GM12878 (cell line): ENCODE measurements around the gene FDXACB1. TPM values are rescaled to one million over a fixed set of nuclear protein-coding genes. Genes with fewer than 3 reads are reported as not detected.

Experiments
- ATAC-seq: fragments of 200-7000 bp; cut with Tn5 transposase; 3 replicates; pipeline ENCODE4 v1.9.1; 2020; ENCODE audit warnings: mild to moderate bottlenecking, moderate library complexity
- BruUV-seq: library from RNA; stranded (reverse); fragments of 400-500 nt; replicated peaks from 2 replicates; lab custom pipeline; 2021; lab: Mats Ljungman, UMichigan
- CTCF ChIA-PET: fragments of 300-600 bp; sonication (Branson Sonifier 250); formaldehyde crosslinking; extraction: SDS; loops from one replicate; lab custom pipeline; 2021; ENCODE audit warnings: inconsistent platforms; lab: Yijun Ruan, JAX
- POLR2A ChIA-PET: fragments of 350-600 bp; formaldehyde crosslinking; extraction: SDS; loops from one replicate; lab custom pipeline; 2021; ENCODE audit warnings: inconsistent platforms; lab: Charles Lee
- RAD21 ChIA-PET: fragments of 300-600 bp; sonication (Branson Sonifier 250); formaldehyde crosslinking; loops from one replicate; lab custom pipeline; 2023; ENCODE audit warnings: antibody characterized with exemption; ENCODE audit not compliant: unreplicated experiment; lab: Charles Lee
- SMC1A ChIA-PET: fragments of 300-600 bp; sonication (Branson Sonifier 250); formaldehyde crosslinking; loops from one replicate; lab custom pipeline; 2023; ENCODE audit not compliant: unreplicated experiment, uncharacterized antibody; lab: Charles Lee
- DNase-seq: peaks from one replicate; pipeline ENCODE4 v3.0.0-alpha.2; 2011; ENCODE audit warnings: low read depth, low spot score
- FAIRE-seq: peaks from 3 replicates; lab custom pipeline; 2011; peaks lifted over from hg19 to GRCh38; lab: Jason Lieb, UNC
- H2AFZ ChIP-seq: 2 replicates; pipeline ENCODE4 v1.6.0; 2011; ENCODE audit warnings: low read depth, low read length, control low read depth; ENCODE audit not compliant: control insufficient read depth
- H3K27ac ChIP-seq: 2 replicates; pipeline ENCODE4 v1.5.1; 2011; ENCODE audit warnings: control low read depth; ENCODE audit not compliant: control insufficient read depth, insufficient read depth
- H3K27me3 ChIP-seq, 2 experiments: replicated peaks in 1 of 2; 2 replicates each; pipeline versions ENCODE4 v1.6.0 to v1.6.1; 2011; ENCODE audit warnings: low read length in 1 of 2; ENCODE audit not compliant: control insufficient read depth in 2 of 2, insufficient read depth in 2 of 2
- H3K36me3 ChIP-seq, 2 experiments: 2 replicates each; pipeline ENCODE4 v1.5.1; 2011; ENCODE audit warnings: low read length in 1 of 2; ENCODE audit not compliant: control insufficient read depth in 2 of 2, insufficient read depth in 2 of 2
- H3K4me1 ChIP-seq: 2 replicates; pipeline ENCODE4 v1.6.1; 2011; ENCODE audit warnings: mild to moderate bottlenecking, low read length, moderate library complexity, mixed read lengths; ENCODE audit not compliant: control insufficient read depth, insufficient read depth
- H3K4me2 ChIP-seq: 2 replicates; pipeline ENCODE4 v1.6.0; 2011; ENCODE audit warnings: control low read depth; ENCODE audit not compliant: control insufficient read depth, insufficient read depth
- H3K4me3 ChIP-seq: fragments of 200-600 bp; sonication (generic); 2 replicates; pipeline ENCODE4 v1.5.1; 2016
- H3K79me2 ChIP-seq: 2 replicates; pipeline ENCODE4 v1.6.0; 2011; ENCODE audit warnings: low read length; ENCODE audit not compliant: control insufficient read depth, insufficient read depth
- H3K9ac ChIP-seq: 2 replicates; pipeline ENCODE4 v1.8.0; 2011; ENCODE audit warnings: low read length, control low read depth, mixed read lengths; ENCODE audit not compliant: control insufficient read depth, insufficient read depth
- H3K9me3 ChIP-seq: replicated peaks from 3 replicates; pipeline ENCODE4 v1.5.1; 2011; ENCODE audit warnings: mild to moderate bottlenecking, low read length; ENCODE audit not compliant: control insufficient read depth, insufficient read depth
- H4K20me1 ChIP-seq: 2 replicates; pipeline ENCODE4 v1.6.0; 2011; ENCODE audit not compliant: control insufficient read depth, insufficient read depth
- ATF7 ChIP-seq: fragments of 450-650 bp; IDR thresholded peaks from 2 replicates; pipeline ENCODE4 v1.6.1; 2016; ENCODE audit warnings: low read depth, mild to moderate bottlenecking
- SMAD1 ChIP-seq: fragments of 450-650 bp; IDR thresholded peaks from 2 replicates; pipeline ENCODE4 v1.6.1; 2018; ENCODE audit warnings: mild to moderate bottlenecking, low read depth; ENCODE audit not compliant: partially characterized antibody
- in situ Hi-C: fragments of 300-500 bp; cut with MboI; formaldehyde crosslinking; loops from 9 replicates; pipeline ENCODE4 v1.14.3; 2018; ENCODE audit warnings: mixed read lengths
- intact Hi-C: fragments of 100-400 bp; cut with micrococcal nuclease; formaldehyde crosslinking; loops from one replicate; pipeline ENCODE4 v1.14.2; 2022; ENCODE audit not compliant: unreplicated experiment
- polyA plus RNA-seq, 11 experiments: library from polyadenylated mRNA; depleted of rRNA in 4 of 11; unstranded in 6 of 11; stranded (reverse) in 5 of 11; fragments of >200 nt; fragmentation: Nextera tagmentation in 4 of 11; fragmentation: Illumina TruSeq in 1 of 11; extraction: Ambion mirVana in 4 of 11; extraction: Trizol in 1 of 11; gene quantifications; 1 replicate in 1 of 11; 2 replicates in 10 of 11; pipeline versions ENCODE4 v1.2.1 to v1.2.3, GENCODE V29; 2011 to 2016; ENCODE audit warnings: inconsistent platforms in 2 of 11, missing spikeins in 2 of 11, low read depth in 1 of 11
- total RNA-seq, 4 experiments: library from RNA; depleted of rRNA in 3 of 4; stranded (reverse); fragments of >200 nt in 3 of 4; fragmentation: Illumina TruSeq in 1 of 4; extraction: Trizol in 1 of 4; gene quantifications; 2 replicates each; pipeline versions ENCODE4 v1.2.1 to v1.2.3, GENCODE V29; 2013 to 2021
- TF ChIP-seq, protein P1 (sequence below): fragments of 450-650 bp; IDR thresholded peaks from 2 replicates; pipeline ENCODE4 v1.6.1; 2017; ENCODE audit warnings: mild to moderate bottlenecking, low read depth, inconsistent platforms; ENCODE audit not compliant: poor library complexity, severe bottlenecking
- TF ChIP-seq, protein P2 (sequence below): IDR thresholded peaks from 2 replicates; pipeline ENCODE4 v1.6.1; 2012; ENCODE audit warnings: low read depth, low read length, improper control_type of control experiment
- TF ChIP-seq, protein P3 (sequence below): fragments of 450-650 bp; conservative IDR thresholded peaks from 2 replicates; pipeline ENCODE4 v1.6.1; 2017; ENCODE audit warnings: mild to moderate bottlenecking, moderate library complexity
- TF ChIP-seq, protein P4 (sequence below): fragments of 450-650 bp; IDR thresholded peaks from 2 replicates; pipeline ENCODE4 v1.6.1; 2017; ENCODE audit warnings: mild to moderate bottlenecking, moderate library complexity
- TF ChIP-seq, protein P5 (sequence below): fragments of 450-650 bp; IDR thresholded peaks from 2 replicates; pipeline ENCODE4 v1.6.1; 2016; ENCODE audit warnings: mild to moderate bottlenecking

The FDXACB1 gene
- total and polyA plus RNA-seq, 10 of the 15 experiments (the other 5 are each of a cell fraction or from before 2014, with no cell fraction given), result 7.4 to 13.3 (median 9.7) TPM

DNA sequence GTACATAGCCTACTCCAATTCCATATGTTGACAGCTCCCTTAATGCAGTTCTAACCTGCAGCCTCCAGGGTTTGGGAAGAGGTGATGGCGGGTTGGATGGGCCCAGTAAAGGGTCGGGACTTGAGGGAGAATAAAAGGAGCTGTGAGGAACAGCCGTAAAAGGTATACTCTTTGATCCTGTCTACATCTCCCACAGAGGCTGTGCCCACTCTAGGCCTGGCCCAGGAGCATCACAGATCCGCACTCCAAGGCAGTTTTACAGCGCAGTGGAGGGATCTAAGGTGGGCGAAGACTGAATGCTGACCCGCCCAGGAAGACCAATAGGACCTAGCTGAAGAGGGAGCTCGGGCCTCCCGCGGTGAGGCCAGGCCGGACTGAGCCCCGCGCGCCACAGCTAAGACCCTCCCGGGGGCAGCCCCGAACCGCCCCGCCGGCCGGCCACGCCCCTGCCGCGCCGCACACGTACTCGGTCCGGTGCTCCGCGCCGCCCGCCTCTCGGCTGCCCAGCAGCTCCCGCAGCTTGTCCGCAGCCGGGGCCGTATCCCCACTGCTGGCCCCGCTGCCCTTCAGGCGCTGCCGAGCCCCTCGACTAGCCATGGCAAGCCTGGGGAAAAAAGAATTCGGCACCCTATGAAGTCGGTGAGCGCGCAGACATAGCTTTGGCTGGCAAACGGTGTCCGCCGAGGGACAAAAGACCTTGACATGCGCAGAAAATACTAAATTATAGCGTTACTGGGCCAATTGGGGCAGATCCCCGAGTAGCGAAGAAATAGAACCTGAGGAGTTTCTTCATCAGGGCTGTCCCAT is 7.9 kb downstream of the FDXACB1 start, which contains the start of gene ALG9 (continued):
- TF ChIP-seq, protein P1, sequence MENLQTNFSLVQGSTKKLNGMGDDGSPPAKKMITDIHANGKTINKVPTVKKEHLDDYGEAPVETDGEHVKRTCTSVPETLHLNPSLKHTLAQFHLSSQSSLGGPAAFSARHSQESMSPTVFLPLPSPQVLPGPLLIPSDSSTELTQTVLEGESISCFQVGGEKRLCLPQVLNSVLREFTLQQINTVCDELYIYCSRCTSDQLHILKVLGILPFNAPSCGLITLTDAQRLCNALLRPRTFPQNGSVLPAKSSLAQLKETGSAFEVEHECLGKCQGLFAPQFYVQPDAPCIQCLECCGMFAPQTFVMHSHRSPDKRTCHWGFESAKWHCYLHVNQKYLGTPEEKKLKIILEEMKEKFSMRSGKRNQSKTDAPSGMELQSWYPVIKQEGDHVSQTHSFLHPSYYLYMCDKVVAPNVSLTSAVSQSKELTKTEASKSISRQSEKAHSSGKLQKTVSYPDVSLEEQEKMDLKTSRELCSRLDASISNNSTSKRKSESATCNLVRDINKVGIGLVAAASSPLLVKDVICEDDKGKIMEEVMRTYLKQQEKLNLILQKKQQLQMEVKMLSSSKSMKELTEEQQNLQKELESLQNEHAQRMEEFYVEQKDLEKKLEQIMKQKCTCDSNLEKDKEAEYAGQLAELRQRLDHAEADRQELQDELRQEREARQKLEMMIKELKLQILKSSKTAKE, result no peak
- TF ChIP-seq, protein P2, sequence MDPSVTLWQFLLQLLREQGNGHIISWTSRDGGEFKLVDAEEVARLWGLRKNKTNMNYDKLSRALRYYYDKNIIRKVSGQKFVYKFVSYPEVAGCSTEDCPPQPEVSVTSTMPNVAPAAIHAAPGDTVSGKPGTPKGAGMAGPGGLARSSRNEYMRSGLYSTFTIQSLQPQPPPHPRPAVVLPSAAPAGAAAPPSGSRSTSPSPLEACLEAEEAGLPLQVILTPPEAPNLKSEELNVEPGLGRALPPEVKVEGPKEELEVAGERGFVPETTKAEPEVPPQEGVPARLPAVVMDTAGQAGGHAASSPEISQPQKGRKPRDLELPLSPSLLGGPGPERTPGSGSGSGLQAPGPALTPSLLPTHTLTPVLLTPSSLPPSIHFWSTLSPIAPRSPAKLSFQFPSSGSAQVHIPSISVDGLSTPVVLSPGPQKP, result no peak
- TF ChIP-seq, protein P3, sequence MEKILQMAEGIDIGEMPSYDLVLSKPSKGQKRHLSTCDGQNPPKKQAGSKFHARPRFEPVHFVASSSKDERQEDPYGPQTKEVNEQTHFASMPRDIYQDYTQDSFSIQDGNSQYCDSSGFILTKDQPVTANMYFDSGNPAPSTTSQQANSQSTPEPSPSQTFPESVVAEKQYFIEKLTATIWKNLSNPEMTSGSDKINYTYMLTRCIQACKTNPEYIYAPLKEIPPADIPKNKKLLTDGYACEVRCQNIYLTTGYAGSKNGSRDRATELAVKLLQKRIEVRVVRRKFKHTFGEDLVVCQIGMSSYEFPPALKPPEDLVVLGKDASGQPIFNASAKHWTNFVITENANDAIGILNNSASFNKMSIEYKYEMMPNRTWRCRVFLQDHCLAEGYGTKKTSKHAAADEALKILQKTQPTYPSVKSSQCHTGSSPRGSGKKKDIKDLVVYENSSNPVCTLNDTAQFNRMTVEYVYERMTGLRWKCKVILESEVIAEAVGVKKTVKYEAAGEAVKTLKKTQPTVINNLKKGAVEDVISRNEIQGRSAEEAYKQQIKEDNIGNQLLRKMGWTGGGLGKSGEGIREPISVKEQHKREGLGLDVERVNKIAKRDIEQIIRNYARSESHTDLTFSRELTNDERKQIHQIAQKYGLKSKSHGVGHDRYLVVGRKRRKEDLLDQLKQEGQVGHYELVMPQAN, result peak; percentile 92

- Histone ChIP-seq H3K4me3 (peak overlapping the region; percentile 79), H2AFZ (peak overlapping the region; percentile 93), H3K4me1 (peaks cover 4% of the 10 kb centered on the region; the same call in 1 of the 2 replicates), H3K79me2 (peaks cover 10% of the 10 kb centered on the region), H3K9ac (peak overlapping the region; percentile 64), H3K36me3 (peaks cover 0 to 10% of the 10 kb centered on the region in 2 experiments; a peak in 1 of 4 replicates), H4K20me1 (no peaks in the 10 kb centered on the region), H3K27ac (peak overlapping the region; percentile 72), H3K4me2 (peak overlapping the region; percentile 91), H3K27me3 (no peaks in the 10 kb centered on the region), H3K9me3 (no peaks in the 10 kb centered on the region)
- POLR2A ChIA-PET, result interaction anchor here (0.6 to 1.3 kb wide), 7 partner anchors 9 to 1184 kb away, joined by 3 to 7 read pairs (median 3); no protein-coding TSS in a partner anchor
- ATAC-seq (peak; percentile 31), DNase-seq (peak; percentile 17), FAIRE-seq (no peak)
- no TSS peak for BruUV-seq
- in situ Hi-C loops, result no loop called here
- CTCF ChIA-PET, result interaction anchor here (0.7 to 3.2 kb wide), 11 partner anchors 8 to 410 kb away, joined by 3 to 21 read pairs (median 5); partner anchors contain the start of genes CFAP68 and FDXACB1
- RAD21 ChIA-PET, result interaction anchor here (0.7 to 2.5 kb wide), 14 partner anchors 9 to 718 kb away, joined by 3 to 13 read pairs (median 3); partner anchors contain the start of gene CFAP68
- SMC1A ChIA-PET, result interaction anchor here (0.6 to 3.2 kb wide), 11 partner anchors 10 to 273 kb away, joined by 3 to 14 read pairs (median 4); no protein-coding TSS in a partner anchor
- intact Hi-C loops, result loop anchor here (10.0 kb wide), 1 partner anchor 354 kb away; the partner anchor contains the start of gene PTS
- TF ChIP-seq, protein P4, sequence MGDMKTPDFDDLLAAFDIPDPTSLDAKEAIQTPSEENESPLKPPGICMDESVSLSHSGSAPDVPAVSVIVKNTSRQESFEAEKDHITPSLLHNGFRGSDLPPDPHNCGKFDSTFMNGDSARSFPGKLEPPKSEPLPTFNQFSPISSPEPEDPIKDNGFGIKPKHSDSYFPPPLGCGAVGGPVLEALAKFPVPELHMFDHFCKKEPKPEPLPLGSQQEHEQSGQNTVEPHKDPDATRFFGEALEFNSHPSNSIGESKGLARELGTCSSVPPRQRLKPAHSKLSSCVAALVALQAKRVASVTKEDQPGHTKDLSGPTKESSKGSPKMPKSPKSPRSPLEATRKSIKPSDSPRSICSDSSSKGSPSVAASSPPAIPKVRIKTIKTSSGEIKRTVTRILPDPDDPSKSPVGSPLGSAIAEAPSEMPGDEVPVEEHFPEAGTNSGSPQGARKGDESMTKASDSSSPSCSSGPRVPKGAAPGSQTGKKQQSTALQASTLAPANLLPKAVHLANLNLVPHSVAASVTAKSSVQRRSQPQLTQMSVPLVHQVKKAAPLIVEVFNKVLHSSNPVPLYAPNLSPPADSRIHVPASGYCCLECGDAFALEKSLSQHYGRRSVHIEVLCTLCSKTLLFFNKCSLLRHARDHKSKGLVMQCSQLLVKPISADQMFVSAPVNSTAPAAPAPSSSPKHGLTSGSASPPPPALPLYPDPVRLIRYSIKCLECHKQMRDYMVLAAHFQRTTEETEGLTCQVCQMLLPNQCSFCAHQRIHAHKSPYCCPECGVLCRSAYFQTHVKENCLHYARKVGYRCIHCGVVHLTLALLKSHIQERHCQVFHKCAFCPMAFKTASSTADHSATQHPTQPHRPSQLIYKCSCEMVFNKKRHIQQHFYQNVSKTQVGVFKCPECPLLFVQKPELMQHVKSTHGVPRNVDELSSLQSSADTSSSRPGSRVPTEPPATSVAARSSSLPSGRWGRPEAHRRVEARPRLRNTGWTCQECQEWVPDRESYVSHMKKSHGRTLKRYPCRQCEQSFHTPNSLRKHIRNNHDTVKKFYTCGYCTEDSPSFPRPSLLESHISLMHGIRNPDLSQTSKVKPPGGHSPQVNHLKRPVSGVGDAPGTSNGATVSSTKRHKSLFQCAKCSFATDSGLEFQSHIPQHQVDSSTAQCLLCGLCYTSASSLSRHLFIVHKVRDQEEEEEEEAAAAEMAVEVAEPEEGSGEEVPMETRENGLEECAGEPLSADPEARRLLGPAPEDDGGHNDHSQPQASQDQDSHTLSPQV, result no peak
- TF ChIP-seq, protein P5, sequence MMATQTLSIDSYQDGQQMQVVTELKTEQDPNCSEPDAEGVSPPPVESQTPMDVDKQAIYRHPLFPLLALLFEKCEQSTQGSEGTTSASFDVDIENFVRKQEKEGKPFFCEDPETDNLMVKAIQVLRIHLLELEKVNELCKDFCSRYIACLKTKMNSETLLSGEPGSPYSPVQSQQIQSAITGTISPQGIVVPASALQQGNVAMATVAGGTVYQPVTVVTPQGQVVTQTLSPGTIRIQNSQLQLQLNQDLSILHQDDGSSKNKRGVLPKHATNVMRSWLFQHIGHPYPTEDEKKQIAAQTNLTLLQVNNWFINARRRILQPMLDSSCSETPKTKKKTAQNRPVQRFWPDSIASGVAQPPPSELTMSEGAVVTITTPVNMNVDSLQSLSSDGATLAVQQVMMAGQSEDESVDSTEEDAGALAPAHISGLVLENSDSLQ, result no peak; the same call in 1 of the 2 replicates
- TF ChIP-seq ATF7, result no peak
- no peak for TF ChIP-seq SMAD1
These were observed 8.5 kb downstream of the FDXACB1 start for GRCh38 chr11:111870522-111870885.
